Bronchial epithelial cell (primary cell): ENCODE data around the gene WDR1. TPM values are rescaled to one million over a fixed set of nuclear protein-coding genes. Genes with fewer than 3 reads are reported as not detected.

Experiments
- DNase-seq: peaks from one replicate; pipeline ENCODE4 v3.0.0-alpha.2; 2010; ENCODE audit warnings: low read depth
- FAIRE-seq: peaks from 2 replicates; lab custom pipeline; 2011; peaks lifted over from hg19 to GRCh38; lab: Jason Lieb, UNC
- H3K27me3 ChIP-seq: 2 replicates; pipeline ENCODE4 v1.5.1; 2011; ENCODE audit warnings: low read length; ENCODE audit not compliant: control insufficient read depth, insufficient read depth
- H3K36me3 ChIP-seq: 2 replicates; pipeline ENCODE4 v1.5.1; 2011; ENCODE audit warnings: low read length; ENCODE audit not compliant: control insufficient read depth, insufficient read depth
- H3K4me3 ChIP-seq: 2 replicates; pipeline ENCODE4 v1.5.1; 2011; ENCODE audit warnings: mild to moderate bottlenecking, low read depth, low read length, control low read depth
- CTCF ChIP-seq: IDR thresholded peaks from 2 replicates; pipeline ENCODE4 v1.5.1; 2011; ENCODE audit warnings: mild to moderate bottlenecking, moderate library complexity, low read length, control low read depth, inconsistent platforms; ENCODE audit not compliant: insufficient read depth, severe bottlenecking
- total RNA-seq: library from RNA; depleted of rRNA; stranded (reverse); fragments of >200 nt; gene quantifications from 2 replicates; pipeline ENCODE4 v1.2.1, GENCODE V29; 2014

WDR1 gene
- total RNA-seq, 1 donor from 2014 or later: 290 TPM

GRCh38 chr4:10105920-10106319 is 10.7 kb downstream of the WDR1 start:
- H3K4me3 ChIP-seq: no peak overlapping the region
- no peak for FAIRE-seq

GRCh38 chr4:10105421-10105820 is 11.2 kb downstream of the WDR1 start:
- Histone ChIP-seq H3K27me3 (no peaks in the 10 kb centered on the region), H3K4me3 (no peak overlapping the region), H3K36me3 (peaks cover 25% of the 10 kb centered on the region)
- no peak for TF ChIP-seq CTCF
- DNase-seq (peak; percentile 65), FAIRE-seq (no peak)

More at GRCh38 chr4:10105920-10106319, 10.7 kb downstream of the WDR1 start:
- Histone ChIP-seq H3K27me3 (no peaks in the 10 kb centered on the region), H3K36me3 (peaks cover 22% of the 10 kb centered on the region)
- DNase-seq: no peak
- TF ChIP-seq CTCF: no peak

- DNase-seq (no peak), FAIRE-seq (no peak)
- TF ChIP-seq CTCF: no peak
- Histone ChIP-seq H3K36me3 (peaks cover 27% of the 10 kb centered on the region), H3K27me3 (no peaks in the 10 kb centered on the region), H3K4me3 (no peak overlapping the region)
Observed at GRCh38 chr4:10104991-10105276, 11.7 kb downstream of the WDR1 start.

- H3K27me3 ChIP-seq: no peaks in the 10 kb centered on the region
- no peak overlapping the region for H3K4me3 ChIP-seq
- H3K36me3 ChIP-seq: peaks cover 32% of the 10 kb centered on the region
- FAIRE-seq (no peak), DNase-seq (no peak)
- no peak for TF ChIP-seq CTCF
Observed at GRCh38 chr4:10104211-10104990, 12.2 kb downstream of the WDR1 start.

- FAIRE-seq (peak; percentile 60), DNase-seq (no peak)
- Histone ChIP-seq H3K27me3 (no peaks in the 10 kb centered on the region), H3K36me3 (peaks cover 40% of the 10 kb centered on the region), H3K4me3 (no peak overlapping the region)
- TF ChIP-seq CTCF: no peak
Observed at GRCh38 chr4:10102474-10103332, 13.9 kb downstream of the WDR1 start.
